NCI-H748 (cell line): Measurements from ENCODE around the gene KERA.
"Not testable (repeated sequence)": the region's sequence is repeated elsewhere in the genome, so short reads cannot be mapped to it uniquely, and the experiment has no call there.

ENCODE experiments used
- DNase-seq: peaks from one replicate; lab custom pipeline; 2025; ENCODE audit not compliant: unreplicated experiment; lab: John Stamatoyannopoulos, UW

Gene KERA

DNA sequence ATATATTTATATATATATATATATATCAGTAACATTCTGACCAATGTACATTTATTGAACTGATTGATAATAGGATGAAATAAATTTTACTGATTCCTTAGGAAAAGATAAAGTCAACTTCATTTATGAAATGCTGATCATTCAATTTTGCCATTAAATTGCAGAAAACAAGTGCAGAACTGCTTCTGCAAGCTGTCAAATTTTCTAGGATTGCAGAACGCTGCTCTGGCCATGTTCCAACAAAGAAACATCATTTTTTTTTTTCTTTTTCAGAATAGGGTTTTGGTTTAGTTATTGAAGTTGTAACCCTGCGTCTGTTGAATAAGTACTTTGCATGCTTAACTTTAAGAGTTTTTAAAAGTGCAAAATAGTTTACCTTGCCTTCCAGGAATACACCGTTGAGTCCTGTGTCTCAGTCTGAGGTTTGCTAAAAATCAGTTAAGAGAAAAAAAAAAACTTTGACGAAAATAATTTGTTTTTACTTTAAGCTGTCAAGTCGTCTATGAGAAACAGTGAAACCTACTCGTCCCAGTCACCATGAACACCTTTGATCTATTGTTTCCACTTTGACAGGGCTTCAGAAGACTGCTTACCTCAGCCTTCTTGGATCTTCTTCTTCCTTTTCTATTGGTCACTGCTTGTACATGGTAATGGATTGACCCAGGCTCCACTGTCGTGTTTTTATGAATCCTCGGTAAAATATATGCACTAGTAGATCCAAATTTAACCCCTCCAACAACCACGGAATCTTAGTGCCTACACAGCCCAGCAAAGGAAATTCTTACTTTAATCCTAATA lies at the start of gene KERA:
Gene KERA (minus strand): TSS at position 657 of the 798 bp plus-strand sequence. CDS start 1,743 bp downstream, outside the sequence.
- no peak for DNase-seq

DNA sequence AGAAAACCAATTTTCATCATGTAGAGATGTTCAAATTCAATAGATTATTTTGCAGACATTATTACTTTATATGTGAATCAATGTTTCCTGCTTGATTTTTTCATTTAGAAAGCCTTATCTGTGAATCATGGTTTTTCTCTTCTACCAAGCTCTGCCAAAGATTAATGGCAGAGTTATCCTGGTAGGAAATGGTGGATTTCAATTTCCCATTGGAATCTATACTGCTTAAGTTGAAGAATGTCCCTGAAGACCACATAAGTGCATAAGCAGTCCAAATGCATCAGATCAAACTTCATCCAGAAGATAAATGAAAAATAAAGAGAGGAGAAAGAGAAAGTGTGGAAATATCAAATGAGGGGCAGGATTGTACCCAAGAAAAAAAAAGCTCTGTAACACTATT lies 48.5 kb upstream of the KERA start:
- DNase-seq: no peak

- DNase-seq: no peak
Observed at GRCh38 chr12:91105807-91106206, 48.0 kb upstream of the KERA start.

DNA sequence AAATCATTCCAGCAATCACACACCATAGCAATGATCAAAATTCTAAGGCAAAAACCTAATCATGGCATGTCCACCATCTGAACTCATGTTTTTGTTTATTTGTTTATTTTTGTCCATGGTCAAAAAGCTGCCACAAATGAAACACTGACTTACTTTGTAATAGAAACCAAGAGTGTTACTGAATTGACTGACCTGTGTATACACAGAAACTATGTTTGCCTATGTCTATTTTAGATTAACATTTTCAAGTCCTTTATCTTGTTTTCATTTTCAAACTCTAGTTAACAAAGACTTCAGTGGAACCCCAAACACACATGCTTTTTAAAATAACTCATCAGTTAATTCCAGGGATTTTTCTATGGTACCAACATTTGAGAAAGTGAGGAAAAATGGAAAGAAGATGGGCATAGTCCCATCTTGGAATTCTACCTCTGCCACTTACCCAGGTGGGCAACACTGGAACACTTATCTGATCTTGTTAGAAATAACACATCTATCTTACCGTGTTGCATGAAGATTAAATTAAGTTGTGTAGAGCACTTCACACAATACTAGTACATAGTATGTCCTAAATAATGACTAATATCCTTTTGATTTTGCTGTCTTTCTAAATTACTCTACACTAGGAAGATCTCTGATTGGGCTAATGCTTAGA lies 47.1 kb upstream of the KERA start:
- DNase-seq: no peak

GRCh38 chr12:91103624-91104023 lies 45.8 kb upstream of the KERA start:
- DNase-seq: no peak

- DNase-seq: no peak
Observed at GRCh38 chr12:91103101-91103500, 45.3 kb upstream of the KERA start.

DNA sequence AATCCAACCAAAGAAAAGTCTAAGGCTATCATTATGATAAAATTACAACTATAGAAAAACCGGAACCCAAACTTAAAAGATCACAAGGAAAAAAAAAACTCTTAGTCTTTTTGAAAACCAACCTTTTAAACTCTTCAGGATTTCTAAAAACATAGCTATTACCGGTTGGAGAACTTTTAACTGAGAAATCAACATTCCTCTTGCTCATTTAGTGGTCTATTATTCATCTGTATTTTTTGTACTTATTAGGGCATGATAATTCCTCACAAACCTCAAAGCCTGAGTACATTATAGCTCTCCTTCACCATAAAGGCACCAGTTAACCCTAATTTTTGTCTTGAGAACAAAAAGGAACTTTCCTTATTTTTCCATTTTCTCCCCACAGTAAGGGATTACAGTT lies 43.1 kb upstream of the KERA start:
- DNase-seq: no peak

- no peak for DNase-seq
Observed at GRCh38 chr12:91099836-91100235, 42.0 kb upstream of the KERA start.

DNA sequence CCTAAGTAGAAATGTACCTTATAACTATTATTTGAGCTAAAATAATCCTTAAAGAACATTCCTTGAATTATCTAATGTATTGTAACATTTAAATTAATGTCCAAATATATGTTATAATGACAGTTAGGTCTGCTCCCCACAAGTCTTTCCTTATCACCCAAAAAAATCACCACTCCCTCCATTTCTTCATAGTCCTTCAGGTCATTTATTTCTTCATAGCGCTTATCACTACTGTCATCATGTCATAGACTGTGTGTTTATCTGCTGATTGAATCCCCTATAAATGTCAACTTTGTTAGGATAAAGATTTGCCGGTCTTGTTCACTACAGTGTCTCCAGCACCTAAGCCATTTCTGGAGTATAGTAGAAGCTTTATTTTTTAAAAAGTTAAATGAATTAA lies 41.5 kb upstream of the KERA start:
- no peak for DNase-seq

DNA sequence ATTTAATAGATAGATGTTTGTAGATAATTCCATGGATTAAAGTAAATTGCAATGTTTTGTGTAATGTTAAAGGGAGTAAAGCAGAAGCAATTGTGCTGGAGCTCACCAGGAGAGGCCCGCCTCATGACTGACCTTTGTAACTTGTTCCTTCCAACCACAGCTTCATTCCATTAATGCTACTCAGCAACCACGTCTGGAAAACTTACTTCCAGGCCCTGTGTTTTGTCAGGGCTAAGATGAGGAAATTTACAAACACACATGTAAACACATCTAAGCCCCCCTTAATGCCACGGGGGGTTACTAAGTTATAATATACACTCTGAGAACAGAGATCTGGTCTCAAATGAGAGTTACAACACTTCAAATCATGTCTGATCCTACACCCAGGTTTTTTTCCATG lies 41.1 kb upstream of the KERA start:
- no peak for DNase-seq

GRCh38 chr12:91098461-91098860 lies 40.6 kb upstream of the KERA start:
- DNase-seq: no peak

- no peak for DNase-seq
Observed at GRCh38 chr12:91094957-91095356, 37.1 kb upstream of the KERA start.

DNA sequence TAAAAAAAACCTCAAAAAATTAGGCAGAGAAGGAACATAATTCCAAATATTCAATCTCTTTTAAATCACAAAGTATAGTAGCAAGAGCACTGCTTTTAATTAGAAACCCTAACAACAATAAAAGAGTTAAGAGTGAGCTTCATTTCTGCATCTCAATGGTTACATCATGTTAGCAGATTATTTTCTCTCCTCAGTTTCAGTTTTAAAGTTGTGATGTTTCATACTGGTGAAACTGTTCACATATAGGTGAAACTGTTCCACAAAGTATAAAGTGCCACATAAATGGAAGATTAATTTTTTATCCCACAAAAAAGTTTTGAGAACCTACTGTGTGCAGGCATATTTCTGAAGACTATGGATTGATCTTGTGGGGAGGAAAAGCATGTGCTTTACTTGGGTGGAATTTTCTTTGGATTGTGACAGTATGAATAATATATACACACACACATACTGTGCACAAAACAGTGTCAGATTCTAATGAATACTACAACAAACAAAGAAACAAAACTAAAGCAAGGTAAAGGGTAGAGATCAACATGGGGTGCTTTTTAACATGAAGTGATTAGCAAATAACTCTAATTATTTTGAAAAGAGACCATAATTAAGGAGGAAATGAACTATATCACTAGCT lies 36.3 kb upstream of the KERA start:
- no peak for DNase-seq

GRCh38 chr12:91093341-91093740 lies 35.5 kb upstream of the KERA start:
- DNase-seq: no peak

DNA sequence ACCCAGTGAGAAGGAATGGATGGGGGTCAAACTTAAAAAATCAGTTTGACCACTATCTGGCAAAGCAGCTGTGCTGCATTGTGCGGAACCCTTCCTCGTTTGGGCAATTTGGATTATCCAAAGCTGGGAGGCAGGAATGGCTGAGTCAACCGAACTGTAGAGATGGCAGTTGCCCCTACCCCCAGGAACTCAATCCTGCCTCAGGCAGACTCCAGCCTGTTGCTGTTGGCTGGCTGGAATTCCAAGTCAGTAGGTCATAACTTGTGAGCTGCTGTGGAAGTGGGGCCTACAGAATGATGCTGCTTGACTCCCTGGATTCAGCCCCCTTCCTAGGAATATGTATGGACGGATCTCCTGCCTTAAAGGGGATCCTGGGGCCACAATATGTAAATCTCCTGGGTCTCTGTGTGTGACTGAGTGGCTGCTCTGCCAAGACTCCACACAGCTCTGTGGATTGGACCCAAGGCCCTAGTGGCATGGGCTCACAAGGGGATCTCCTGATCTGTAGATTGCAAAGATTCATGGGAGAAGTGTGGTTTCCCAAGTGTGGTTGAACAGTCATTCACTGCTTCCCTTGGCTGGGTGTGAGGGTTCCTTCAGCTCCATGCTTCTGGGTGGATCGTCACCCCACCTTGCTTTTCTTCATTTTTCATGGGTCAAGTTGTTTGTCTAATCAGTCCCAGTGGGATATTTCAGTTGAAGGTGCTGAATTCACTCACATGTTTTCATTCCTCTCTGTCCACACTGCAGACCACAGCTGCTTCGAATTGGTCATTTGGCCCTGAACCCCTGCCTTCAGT lies 34.3 kb upstream of the KERA start:
- no peak for DNase-seq

GRCh38 chr12:91089953-91090352 lies 32.1 kb upstream of the KERA start:
- not testable (repeated sequence) for DNase-seq

DNA sequence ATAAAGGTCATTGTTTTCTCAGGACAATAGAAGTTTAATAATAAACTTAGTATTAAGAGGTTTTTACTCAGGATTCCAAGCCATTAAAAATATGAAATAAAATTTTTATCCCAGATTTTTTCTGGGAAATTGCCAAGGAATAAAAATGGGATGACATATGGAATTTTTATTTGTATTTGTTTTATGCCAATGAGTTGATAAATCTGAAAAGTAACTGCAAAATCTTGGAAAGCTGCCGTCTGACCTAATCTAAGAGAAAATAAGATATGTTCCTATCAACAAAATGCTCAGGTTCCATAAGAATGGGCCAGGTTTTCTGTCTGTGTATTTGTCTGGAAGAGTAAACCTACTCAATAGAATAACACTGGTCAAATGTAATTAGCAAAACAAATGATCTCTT lies 22.2 kb upstream of the KERA start:
- no peak for DNase-seq

GRCh38 chr12:91078501-91078900 lies 20.7 kb upstream of the KERA start:
- no peak for DNase-seq

DNA sequence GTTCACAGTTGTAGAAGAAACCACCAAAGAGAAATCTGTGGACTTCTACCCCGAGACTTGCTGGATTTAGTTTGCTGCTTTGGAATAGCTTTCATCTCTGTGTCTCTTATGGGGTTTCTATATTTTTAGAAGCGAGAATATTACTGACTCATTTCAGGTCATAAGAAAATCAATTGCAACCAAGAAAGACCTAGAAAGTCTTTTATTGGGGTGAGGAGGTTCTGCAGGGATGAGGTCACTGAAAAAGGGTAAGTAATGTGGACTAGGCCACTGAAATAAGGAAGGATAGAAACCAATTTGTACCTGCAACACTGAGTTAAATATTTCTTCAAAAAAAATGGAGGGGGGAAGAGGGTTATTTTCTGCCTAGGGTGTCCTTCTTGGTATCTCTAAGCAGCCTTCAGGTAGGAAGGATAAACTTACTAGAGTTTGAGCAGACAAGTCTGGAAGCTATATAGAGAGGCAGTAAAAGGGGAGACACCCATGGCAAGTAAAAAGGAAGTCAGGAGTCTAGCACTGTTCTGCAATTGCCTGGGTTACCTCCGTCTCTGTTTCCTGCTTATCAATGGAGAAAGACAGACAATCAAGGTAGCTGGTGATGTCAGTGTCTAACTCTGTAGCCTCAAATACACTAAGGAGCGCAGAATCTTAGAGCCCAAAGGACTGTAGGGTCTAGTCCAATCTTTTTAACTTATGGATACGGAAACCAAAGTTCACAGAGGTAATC lies 19.6 kb upstream of the KERA start:
- DNase-seq: no peak

GRCh38 chr12:91074851-91075250 lies 17.0 kb upstream of the KERA start:
- DNase-seq: peak; percentile 31
